SKM-1 (cell line): ENCODE data around the gene MAML3.

Experiments used
- DNase-seq: peaks from one replicate; lab custom pipeline; 2025; ENCODE audit not compliant: unreplicated experiment; lab: John Stamatoyannopoulos, UW

MAML3 gene

GRCh38 chr4:139672215-139672614, 481.8 kb downstream of the MAML3 start:
- DNase-seq: no peak

- no peak for DNase-seq
Measured at GRCh38 chr4:139670775-139671174, 483.2 kb downstream of the MAML3 start.

- DNase-seq: no peak
Measured at GRCh38 chr4:139669890-139670289, 484.1 kb downstream of the MAML3 start.

GRCh38 chr4:139669335-139669734, 484.6 kb downstream of the MAML3 start:
- DNase-seq: no peak

- DNase-seq: no peak
Measured at GRCh38 chr4:139668658-139669201, 485.3 kb downstream of the MAML3 start.

GRCh38 chr4:139668036-139668435, 485.9 kb downstream of the MAML3 start:
- DNase-seq: no peak
